CD4-positive, alpha-beta T cell treated with Interleukin-4 for 4 hours (primary cell): ENCODE measurements around the gene LRCOL1.

Source experiments
- DNase-seq: peaks from one replicate; pipeline ENCODE4 v3.0.0-alpha.2; 2020

LRCOL1 gene

GRCh38 chr12:132618683-132619043 lies 8.3 kb upstream of the LRCOL1 start, which contains the start of gene P2RX2:
Gene P2RX2 (plus strand): TSS chr12:132618776. CDS start chr12:132618817, 41 bp downstream.
- DNase-seq: no peak

DNA sequence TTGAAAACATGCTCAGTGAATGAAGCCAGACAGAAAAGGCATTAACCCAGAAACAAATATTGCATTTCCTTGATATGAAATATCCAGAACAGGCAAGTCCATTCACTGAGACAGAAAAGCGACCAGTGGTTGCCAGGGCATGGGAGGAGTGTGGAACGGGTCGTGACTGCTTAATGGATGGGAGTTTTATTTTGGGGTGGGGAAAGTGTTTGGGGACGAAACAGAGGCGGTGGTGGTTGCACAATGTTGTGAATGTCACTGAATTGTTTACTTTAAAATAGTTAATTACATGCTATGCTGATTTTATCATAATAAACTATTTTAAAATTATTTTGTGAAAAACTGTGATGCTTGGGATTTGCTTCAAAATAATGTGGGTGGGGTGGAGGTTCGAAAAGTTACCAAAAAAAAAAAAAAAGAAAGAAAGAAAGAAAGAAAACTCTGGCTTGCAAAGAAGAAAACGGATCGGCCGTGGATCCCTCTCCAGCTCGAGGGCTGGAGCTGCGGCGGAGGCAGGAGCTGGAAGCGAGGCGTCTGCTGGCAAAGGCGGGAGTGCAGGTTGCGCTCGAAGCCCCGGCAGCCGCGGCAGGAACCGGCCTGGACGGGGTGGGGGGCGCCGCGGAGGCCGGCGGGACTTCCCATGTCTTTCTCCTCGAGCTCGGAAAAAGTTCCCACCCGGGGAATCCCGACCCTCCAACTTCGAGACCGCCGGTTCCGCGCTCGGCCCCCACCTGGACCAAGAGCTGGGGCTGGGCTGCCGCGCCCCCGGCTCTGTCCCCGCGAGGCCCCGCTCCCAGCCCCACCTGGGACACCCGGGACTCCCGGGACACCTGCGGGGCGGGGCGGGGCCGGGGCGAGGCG lies 7.7 kb upstream of the LRCOL1 start:
- no peak for DNase-seq

DNA sequence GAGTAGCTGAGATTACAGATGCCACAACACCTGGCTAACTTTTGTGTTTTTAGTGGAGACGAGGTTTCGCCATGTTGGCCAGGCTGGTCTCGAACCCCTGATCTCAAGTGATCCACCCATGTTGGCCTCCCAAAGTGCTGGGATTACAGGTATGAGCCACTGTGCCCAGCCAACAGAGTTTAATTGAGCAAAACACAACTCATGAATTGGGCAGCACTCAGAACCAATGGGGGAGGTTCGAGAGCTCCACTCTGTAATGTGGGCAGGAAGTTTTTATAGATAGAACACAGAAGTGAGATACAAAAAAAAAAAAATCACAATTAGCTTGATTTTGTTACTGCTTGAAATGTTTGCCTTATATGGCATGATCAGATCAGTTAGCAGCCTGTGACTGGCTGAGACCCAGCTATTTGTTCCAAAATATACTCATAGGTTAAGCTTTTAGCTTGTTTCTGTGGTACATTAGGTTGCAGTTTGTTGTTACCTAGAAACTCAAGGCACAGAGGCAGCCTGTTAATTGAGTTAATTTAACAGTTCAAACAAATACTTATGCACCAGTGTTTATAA lies 6.8 kb upstream of the LRCOL1 start:
- no peak for DNase-seq

- no peak for DNase-seq
Observed at GRCh38 chr12:132615579-132616038, 5.2 kb upstream of the LRCOL1 start.

GRCh38 chr12:132614861-132615578 lies 4.6 kb upstream of the LRCOL1 start:
- peak; percentile 73 for DNase-seq

DNA sequence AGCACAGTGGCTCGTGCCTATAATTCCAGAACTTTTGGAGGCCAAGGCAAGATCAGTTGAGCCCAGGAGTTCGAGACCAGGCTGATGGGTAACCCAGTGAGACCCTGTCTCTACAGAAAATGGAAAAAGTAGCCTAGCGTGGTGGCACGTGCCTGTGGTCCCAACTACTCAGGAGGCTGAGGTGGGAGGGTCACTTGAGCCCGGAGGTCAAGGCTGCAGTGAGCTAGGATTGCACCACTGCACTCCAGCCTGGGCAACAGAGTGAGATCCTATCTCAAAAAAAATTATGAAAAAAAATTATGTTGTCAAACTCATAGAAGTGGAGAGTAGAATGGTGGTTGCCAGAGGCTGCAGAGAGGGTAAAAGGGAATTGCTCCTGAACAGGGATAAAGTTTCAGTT lies 3.6 kb upstream of the LRCOL1 start:
- no peak for DNase-seq

GRCh38 chr12:132611620-132612019 lies 1.2 kb upstream of the LRCOL1 start:
- DNase-seq: no peak

DNA sequence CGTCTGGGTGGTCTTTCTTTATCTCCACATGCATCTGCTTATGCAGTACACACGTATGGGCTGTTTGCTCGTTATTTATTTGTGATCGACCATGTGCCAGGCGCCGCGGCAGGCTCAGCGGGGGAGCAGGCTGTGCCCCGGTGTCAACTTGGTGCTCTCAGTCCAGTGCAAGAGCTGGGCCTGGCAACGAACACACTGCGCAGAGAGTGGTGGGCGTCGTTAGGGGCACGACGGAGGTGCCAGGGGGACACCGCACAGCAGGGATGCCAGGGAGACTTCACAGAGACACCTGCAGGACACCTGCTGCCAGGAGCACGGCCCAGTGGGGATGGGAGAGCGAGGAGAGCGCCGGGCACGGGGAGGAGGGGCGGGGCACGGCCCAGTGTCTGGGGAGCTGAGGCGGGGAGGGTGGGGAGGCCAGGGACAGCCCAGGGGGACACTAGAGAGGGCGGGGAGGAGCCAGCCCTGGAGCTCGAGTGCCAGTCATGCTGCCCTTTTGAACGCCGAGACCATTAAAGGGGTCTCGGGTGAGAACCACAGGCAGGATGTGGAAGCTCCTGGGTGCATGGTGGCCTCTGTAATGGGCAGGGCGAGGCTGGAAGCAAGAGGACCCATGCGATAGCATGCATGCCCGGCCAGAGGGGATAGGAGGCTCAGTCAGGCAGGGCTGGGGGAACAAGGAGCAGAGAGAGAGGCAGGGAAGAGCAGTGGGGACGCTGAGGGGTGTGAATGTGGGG lies 652 bp upstream of the LRCOL1 start:
- DNase-seq: no peak

DNA sequence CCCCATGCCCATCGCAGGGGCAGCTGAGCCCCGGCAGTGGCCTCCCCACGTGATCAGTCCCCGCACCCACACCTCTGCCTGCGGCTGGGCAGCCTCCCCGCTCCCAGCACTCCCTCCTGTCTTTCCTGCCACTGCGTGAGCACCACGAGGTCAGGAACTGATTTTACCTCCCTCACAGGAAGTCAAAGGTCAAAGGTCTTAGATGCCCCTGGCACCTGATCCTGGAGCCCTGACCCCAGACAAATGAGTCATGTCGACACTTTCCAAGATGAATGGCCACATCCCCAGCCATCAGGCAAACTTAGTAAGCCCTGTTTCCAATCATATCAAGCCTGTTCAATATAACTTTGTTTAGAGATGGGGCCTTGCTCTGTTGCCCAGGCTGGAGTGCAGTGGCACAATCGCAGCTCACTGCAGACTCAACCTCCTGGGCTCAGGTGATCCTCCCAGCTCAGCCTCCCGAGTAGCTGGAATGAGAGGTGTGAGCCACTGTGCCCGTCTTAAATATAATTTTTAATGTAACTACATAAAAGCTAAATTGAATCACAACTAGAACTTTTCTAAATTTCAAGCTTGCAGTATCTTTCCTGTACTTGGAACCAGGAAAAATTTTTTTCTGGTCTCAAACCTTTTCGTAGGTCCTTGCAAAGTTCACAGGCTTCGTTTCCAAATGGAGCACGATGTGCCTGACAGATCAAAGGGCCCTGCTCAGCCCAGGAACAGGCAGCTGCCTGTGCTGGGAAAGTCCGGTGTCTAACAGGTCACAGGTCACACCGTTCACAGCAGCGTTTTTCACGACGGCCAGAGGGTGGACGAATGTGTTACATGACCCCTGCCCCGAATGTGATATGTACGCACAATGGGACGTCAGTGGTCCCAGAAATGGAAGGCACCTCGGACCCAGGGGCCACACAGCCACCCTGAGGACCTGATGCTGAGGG lies 1.9 kb downstream of the LRCOL1 start:
- DNase-seq: no peak

GRCh38 chr12:132606927-132607326 lies 3.5 kb downstream of the LRCOL1 start:
- no peak for DNase-seq

DNA sequence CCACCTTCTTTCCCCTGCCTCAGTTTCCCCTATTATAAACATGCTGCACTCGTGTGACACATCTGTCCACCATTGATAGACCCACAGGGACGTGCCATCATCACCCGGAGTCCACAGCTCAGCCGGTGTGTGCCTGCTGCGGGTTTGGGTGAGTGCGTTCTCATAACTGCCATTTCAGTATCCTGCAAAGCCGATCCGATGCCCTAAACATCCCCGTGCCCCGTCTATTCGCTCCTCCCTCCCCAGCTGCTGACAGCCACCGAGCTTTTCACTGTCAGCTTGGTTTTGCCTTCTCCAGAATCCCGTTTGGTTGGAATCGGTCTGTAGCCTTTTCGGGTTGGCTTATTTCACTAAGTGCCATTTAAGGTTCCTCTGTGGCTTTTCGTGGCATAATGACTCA lies 3.9 kb downstream of the LRCOL1 start:
- no peak for DNase-seq

DNA sequence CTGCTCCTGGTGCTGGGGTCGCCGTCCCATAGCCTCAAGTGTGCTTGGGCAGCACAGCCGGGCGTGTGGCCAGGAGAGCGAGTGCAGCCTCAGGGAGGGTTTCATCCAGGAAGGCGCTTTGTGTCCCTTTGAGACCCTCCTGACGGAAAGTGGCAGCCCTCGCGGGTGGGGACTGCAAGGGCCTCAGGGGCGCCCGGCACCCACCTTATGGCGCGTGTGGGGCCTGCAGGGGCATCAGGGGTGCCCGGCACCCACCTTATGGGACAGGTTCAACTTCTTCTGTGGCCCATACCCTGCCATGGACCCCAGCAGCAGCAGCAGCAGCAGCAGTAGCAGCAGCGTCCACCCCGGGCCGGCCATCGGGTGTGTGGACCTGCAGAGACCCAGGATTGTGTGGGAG lies 4.5 kb downstream of the LRCOL1 start:
- DNase-seq: no peak

DNA sequence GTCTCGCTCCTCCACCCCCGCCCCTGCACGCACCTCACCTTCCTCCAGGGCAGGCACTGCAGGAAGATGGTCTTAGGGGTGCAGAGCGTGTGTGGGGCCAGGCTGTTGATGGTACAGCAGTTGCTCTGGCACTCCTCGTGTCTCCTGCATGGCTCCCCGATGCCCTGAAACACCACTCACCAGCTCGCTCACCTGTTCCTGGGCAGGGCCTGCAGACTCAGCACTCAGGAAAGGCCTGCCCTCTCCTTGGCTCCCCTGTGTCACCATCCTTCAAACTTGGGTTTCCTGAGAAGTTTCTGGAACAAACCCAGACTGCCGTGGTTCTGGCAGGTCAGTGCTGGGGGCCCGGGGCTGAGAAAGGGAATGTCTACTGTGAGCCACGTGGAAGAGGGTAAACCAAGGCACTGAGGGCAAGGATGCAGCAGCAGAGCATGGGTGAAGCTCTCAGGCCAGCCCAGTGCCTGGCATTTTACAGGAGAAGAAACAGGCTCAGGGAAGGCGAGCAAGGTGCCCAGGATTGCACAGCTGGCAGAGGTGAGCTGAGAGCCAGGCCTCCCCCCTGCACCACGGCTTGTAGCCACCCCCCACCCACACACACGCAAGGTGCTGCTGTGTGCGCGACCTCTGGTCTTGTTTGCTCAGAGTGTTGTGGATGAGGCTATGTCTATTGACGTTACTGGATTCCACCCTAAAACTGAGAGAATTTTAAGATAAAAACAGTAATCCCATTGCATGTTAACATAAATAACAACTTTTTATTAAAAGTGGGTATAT lies 5.5 kb downstream of the LRCOL1 start:
- DNase-seq: no peak

DNA sequence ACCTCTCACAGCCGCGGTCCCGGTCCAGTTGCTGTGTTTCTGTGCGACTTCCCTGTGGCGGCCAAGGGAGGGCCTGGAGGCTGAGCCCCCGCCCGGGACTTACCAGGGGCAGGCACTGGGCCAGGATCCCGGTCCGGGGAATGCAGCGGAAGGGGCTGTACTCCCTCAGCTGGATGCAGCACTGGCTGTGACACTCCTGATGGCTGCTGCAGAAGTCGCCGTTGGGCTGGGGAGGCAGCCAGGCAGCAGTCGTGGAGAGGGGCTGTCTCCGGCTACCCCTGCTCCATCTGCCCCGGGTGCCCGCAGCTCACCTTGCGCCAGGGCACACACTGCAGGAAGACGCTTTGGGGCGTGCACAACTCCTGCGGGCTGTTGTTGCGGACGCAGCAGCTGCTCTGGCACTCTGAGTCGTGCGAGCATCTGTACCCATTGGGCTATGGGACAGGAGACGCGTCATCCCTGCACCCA lies 6.2 kb downstream of the LRCOL1 start:
- no peak for DNase-seq

- DNase-seq: no peak
Observed at GRCh38 chr12:132603240-132604150, 6.9 kb downstream of the LRCOL1 start.

GRCh38 chr12:132602572-132603239 lies 7.7 kb downstream of the LRCOL1 start:
- no peak for DNase-seq

DNA sequence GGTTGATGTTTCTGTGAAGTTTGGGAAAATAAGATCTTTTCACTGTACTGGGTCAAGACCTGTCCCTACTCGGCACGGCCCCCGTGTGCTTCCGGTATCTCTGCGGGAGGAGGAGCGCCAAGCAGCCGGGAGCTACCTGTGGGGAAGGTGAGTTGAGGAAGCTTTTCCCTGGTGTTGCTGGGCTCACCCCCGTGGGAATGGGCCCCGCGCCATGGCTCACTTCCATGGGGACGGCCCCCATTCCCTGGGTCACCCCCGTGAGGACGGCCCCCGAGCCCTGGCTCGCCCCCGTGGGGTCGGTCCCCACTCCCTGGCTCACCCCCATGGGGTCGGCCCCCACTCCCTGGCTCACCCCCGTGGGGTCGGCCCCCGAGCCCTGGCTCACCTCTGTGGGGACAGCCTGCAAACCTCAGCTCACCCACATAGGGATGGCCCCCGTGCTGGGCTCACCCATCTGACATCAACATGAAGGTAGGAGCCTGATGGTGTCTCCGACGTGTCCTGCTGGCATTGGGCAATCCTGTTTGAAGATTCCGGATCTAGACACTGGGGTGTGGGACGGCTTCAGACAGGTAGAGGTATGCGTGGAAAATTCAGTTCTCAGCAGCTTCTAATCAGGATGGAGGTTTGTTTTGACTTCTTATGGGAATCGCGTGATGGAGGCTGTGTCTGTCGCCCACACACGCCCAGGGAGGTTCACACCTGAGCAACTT lies 9.1 kb downstream of the LRCOL1 start:
- no peak for DNase-seq
